ENCODE results near the gene CCDC7.
"Not testable (repeated sequence)": the region's sequence is repeated elsewhere in the genome, so short reads cannot be mapped to it uniquely, and the experiment has no call there.

CCDC7 gene

GRCh38 chr10:32454148-32454547 lies 8.2 kb downstream of the CCDC7 start:
- DNase-seq (ENCODE audit: low spot score), result no peak

- no peak for DNase-seq (ENCODE audit: low spot score)
Observed at GRCh38 chr10:32459051-32459698, 13.2 kb downstream of the CCDC7 start.

GRCh38 chr10:32461203-32461602 lies 15.3 kb downstream of the CCDC7 start:
- no peak for DNase-seq (ENCODE audit: low spot score)

- DNase-seq (ENCODE audit: low spot score), result no peak
Observed at GRCh38 chr10:32471232-32471631, 25.3 kb downstream of the CCDC7 start.

DNA sequence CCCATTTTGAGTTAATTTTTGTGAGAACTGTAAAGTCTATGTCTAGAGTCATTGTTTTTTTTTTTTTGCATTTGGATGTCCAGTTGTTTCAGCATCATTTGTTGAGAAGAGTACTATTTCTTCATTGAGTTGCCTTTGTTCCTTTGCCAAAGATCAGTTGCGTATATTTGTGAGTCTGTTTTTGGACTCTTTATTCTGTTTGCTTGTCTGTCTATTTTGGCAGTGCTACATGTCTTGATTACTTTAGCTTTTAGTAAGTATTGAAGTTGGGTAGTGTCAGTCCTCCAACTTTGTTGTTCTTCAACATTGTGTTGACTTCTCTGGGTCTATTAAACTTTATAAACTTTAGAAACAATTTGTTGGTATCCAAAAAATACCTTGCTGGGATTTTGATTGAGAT lies 31.6 kb downstream of the CCDC7 start:
- DNase-seq (ENCODE audit: low spot score), result no peak

GRCh38 chr10:32481606-32482005 lies 35.7 kb downstream of the CCDC7 start:
- DNase-seq (ENCODE audit: low spot score), result no peak

DNA sequence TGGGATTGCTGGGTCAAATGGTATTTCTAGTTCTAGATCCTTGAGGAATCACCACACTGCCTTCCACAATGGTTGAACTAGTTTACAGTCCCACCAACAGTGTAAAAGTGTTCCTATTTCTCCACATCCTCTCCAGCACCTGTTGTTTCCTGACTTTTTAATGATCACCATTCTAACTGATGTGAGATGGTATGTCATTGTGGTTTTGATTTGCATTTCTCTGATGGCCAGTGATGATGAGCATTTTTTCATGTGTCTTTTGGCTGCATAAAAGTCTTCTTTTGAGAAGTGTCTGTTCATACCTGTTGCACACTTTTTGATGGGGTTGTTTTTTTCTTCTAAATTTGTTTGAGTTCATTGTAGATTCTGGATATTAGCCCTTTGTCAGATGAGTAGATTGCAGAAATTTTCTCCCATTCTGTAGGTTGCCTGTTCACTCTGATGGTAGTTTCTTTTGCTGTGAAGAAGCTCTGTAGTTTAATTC lies 37.1 kb downstream of the CCDC7 start:
- not testable (repeated sequence) for DNase-seq (ENCODE audit: low spot score)

- DNase-seq (ENCODE audit: low spot score), result not testable (repeated sequence)
Observed at GRCh38 chr10:32488038-32488437, 42.1 kb downstream of the CCDC7 start.

- DNase-seq (ENCODE audit: low spot score), result no peak
Observed at GRCh38 chr10:32489158-32489557, 43.2 kb downstream of the CCDC7 start.

DNA sequence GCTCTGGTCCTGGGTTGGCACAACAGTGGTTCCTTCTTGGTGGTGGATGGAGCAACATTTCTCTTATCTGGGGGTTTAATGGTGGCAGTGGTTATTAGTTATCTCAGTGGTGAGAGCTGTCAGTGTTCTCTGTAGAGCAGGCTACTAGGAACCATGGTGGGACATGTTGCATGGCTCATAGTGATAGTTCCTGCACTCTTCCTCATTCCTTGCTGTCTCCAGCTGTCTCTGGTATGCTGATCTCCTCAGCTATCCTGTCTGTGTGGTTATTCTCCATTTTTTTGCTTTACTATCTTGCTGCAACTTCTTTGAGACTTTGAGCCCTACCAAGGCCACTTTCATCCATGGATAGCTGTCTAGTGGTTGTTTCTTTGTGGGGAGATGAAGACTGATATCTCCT lies 44.0 kb downstream of the CCDC7 start:
- no peak for DNase-seq (ENCODE audit: low spot score)

DNA sequence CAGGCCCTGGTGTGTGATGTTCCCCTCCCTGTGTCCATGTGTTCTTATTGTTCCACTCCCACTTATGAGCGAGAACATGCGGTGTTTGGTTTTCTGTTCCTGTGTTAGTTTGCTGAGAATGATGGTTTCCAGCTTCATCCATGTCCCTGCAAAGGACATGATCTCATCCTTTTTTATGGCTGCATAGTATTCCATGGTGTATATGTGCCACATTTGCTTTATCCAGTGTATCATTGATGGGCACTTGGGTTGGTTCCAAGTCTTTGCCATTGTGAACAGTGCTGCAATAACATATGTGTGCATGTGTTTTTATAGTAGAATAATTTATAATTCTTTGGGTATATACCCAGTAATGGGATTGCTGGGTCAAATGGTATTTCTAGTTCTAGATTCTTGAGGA lies 48.6 kb downstream of the CCDC7 start:
- DNase-seq (ENCODE audit: low spot score), result not testable (repeated sequence)

GRCh38 chr10:32500136-32500535 lies 54.2 kb downstream of the CCDC7 start:
- DNase-seq (ENCODE audit: low spot score), result not testable (repeated sequence)

GRCh38 chr10:32501906-32502305 lies 56.0 kb downstream of the CCDC7 start:
- no peak for DNase-seq (ENCODE audit: low spot score)

GRCh38 chr10:32505762-32506420 lies 60.0 kb downstream of the CCDC7 start:
- not testable (repeated sequence) for DNase-seq (ENCODE audit: low spot score)

DNA sequence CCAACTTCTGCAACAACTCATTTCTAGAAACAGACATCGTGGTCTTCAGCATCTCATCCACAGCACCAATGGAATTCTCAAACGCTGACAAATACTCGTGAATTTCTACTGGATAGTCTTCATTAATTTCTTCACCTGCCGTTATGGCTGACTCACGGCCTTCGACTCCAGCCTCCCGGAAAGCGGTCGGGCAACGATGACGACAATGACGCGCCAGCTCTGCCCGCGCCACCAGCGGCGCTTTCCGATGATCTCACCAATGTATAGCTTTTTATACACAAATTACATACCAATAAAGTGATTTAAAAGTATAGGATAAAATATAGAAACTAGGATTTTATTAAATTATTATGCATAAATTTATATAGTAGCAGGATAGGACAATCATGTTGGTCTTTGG lies 65.7 kb downstream of the CCDC7 start:
- DNase-seq (ENCODE audit: low spot score), result no peak

GRCh38 chr10:32516567-32517495 lies 70.9 kb downstream of the CCDC7 start:
- no peak for DNase-seq (ENCODE audit: low spot score)

GRCh38 chr10:32530231-32530630 lies 84.3 kb downstream of the CCDC7 start:
- no peak for DNase-seq (ENCODE audit: low spot score)

GRCh38 chr10:32538256-32538655 lies 92.3 kb downstream of the CCDC7 start:
- no peak for DNase-seq (ENCODE audit: low spot score)

DNA sequence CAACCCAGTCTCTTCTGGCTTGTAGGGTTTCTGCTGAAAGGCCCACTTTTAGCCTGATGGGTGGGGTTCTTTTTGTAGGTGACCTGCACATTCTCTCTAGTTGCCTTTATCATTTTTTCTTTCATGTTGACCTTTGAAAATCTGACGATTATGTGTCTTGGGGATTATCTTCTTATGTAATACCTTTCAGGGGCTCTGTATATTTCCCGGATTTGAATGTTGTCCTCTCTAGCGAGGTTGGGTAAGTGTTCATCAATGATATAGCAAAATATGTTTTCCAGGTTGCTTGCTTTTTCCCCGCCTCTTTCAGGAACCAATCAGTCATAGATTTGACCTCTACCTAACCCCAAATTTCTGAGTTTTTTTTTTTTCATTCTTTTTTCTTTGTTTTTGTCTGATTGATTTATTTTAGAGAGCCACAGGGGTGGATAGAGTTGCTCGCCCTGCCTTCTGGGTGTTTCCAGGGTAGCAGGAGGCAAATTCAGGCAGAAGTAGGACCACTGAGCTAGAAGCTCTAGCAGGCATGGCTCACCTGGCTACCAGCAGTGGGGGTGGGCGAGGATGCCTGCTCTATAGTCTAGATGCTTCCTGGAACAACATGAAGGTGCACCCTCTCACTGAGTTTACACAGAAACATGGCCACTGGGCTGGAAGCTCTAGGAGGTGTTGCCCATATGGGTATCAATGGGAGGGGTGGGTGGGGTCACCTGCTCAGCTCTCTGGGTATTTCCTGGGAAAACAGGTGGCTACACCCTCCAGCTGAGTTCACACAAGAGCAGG lies 94.9 kb downstream of the CCDC7 start:
- DNase-seq (ENCODE audit: low spot score), result no peak

DNA sequence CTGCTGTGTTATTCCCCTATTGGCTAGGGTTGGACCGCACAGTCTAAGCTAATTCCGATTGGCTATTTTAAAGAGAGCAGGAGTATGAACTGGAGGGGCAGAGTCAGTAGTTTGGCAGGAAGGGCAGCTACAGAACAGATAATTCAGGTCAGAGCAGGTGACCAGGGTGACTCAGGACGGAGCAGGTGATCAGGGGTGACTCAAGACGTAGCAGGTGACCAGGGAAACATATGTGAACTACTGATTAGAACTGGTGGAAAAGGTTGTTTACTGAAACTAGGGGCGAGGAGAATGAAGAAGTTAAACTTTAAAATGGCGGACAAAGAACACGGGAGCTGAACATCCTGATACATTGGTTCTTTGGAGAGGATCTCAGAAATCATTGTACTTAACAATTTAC lies 102.3 kb downstream of the CCDC7 start:
- DNase-seq (ENCODE audit: low spot score), result no peak

GRCh38 chr10:32556783-32557395 lies 110.9 kb downstream of the CCDC7 start:
- no peak for DNase-seq (ENCODE audit: low spot score)
